Lung (tissue), 10 donors: ENCODE data around the gene SULT1A3. TPM values are rescaled to one million over a fixed set of nuclear protein-coding genes. Genes with fewer than 3 reads are reported as not detected.
"Not testable (repeated sequence)": the region's sequence is repeated elsewhere in the genome, so short reads cannot be mapped to it uniquely, and the experiment has no call there.

Source experiments
- ATAC-seq: fragments of 200-7000 bp; cut with Tn5 transposase; one replicate; pipeline ENCODE4 v1.9.1; 2020; ENCODE audit warnings: moderate number of reproducible peaks; ENCODE audit not compliant: insufficient read depth, low FRiP score
- DNase-seq, 3 donors: peaks; one replicate each; pipeline ENCODE4 v3.0.0-alpha.2; 2013 to 2017
- H3K27ac ChIP-seq, 2 donors: one replicate each; pipeline ENCODE4 v1.5.1; 2013; ENCODE audit warnings: mild to moderate bottlenecking in 2 of 2, moderate library complexity in 2 of 2, control low read depth in 1 of 2, inconsistent platforms in 1 of 2, low read depth in 1 of 2, low read length in 1 of 2
- H3K27me3 ChIP-seq, 3 donors: one replicate each; pipeline ENCODE4 v1.5.1; 2013; ENCODE audit warnings: low read length in 2 of 3; ENCODE audit not compliant: control insufficient read depth in 3 of 3, insufficient read depth in 3 of 3
- H3K36me3 ChIP-seq, 4 donors: one replicate each; pipeline ENCODE4 v1.5.1; 2013; ENCODE audit warnings: low read length in 4 of 4, mild to moderate bottlenecking in 1 of 4, moderate library complexity in 1 of 4; ENCODE audit not compliant: control insufficient read depth in 4 of 4, insufficient read depth in 4 of 4
- H3K4me1 ChIP-seq, 5 donors: one replicate each; pipeline ENCODE4 v1.5.1; 2013; ENCODE audit warnings: low read length in 5 of 5, mild to moderate bottlenecking in 2 of 5, moderate library complexity in 1 of 5; ENCODE audit not compliant: control insufficient read depth in 5 of 5, insufficient read depth in 5 of 5
- H3K4me3 ChIP-seq: one replicate; pipeline ENCODE4 v1.5.1; 2013; ENCODE audit warnings: mild to moderate bottlenecking, control low read depth, moderate library complexity
- H3K9ac ChIP-seq, 2 donors: one replicate each; pipeline ENCODE4 v1.5.1; 2013; ENCODE audit warnings: low read length in 2 of 2, control low read depth in 1 of 2; ENCODE audit not compliant: insufficient read depth in 1 of 2
- H3K9me3 ChIP-seq, 4 donors: one replicate each; pipeline ENCODE4 v1.5.1; 2013; ENCODE audit warnings: low read length in 3 of 4, mild to moderate bottlenecking in 1 of 4, moderate library complexity in 1 of 4; ENCODE audit not compliant: control insufficient read depth in 4 of 4, insufficient read depth in 3 of 4
- WGBS, 2 donors: extraction: QIAGEN DNeasy Blood & Tissue Kit; methylation state at CpG; one replicate each; pipeline ENCODE4 v1.1.7; 2013; 5-methylcytosine and 5-hydroxymethylcytosine counted together
- polyA plus RNA-seq, 2 donors: library from polyadenylated mRNA; stranded (reverse); fragments of 200-250 nt; gene quantifications; one replicate each; pipeline ENCODE4 v1.2.1, GENCODE V29; 2013
- total RNA-seq, 2 donors: library from RNA; depleted of rRNA in 1 of 2; stranded (reverse); fragments of >200 nt in 1 of 2; gene quantifications; one replicate each; pipeline ENCODE4 v1.2.1, GENCODE V29; 2014 to 2021
- donor health status: Bipolar disorder and iron deficiency.
- donor health status: healthy.
- donor health status: DM: yes; HTN: yes; CAD: no.

SULT1A3 gene
- total and polyA plus RNA-seq, 4 donors: 8.3 to 32.8 (median 19.4) TPM

- H3K4me3 ChIP-seq: not testable (repeated sequence)
- peak; percentile 84 for ATAC-seq
- 3 to 4% methylated on average over 16 to 18 of the region's 60 CpGs for WGBS, 2 donors
Observed at GRCh38 chr16:30194172-30194925, 4.7 kb upstream of the SULT1A3 start.

GRCh38 chr16:30197001-30197400 lies 2.1 kb upstream of the SULT1A3 start:
- not testable (repeated sequence) for ATAC-seq, H3K9me3 ChIP-seq, H3K4me3 ChIP-seq, H3K4me1 ChIP-seq, H3K27me3 ChIP-seq, DNase-seq, H3K27ac ChIP-seq, H3K9ac ChIP-seq, H3K36me3 ChIP-seq
- WGBS, 2 donors: 85 to 92% methylated on average over 1 of the region's 2 CpGs

More at GRCh38 chr16:30194172-30194925, 4.7 kb upstream of the SULT1A3 start:
- not testable (repeated sequence) for H3K4me1 ChIP-seq, H3K27me3 ChIP-seq, H3K36me3 ChIP-seq, H3K9me3 ChIP-seq, DNase-seq, H3K9ac ChIP-seq
- peak overlapping the region in 1 of 2 donors; percentile 29 for H3K27ac ChIP-seq

GRCh38 chr16:30199608-30200343 lies 721 bp downstream of the SULT1A3 start:
- DNase-seq: not testable (repeated sequence)

GRCh38 chr16:30205541-30206236 lies 6.6 kb downstream of the SULT1A3 start:
- H3K4me1 ChIP-seq, H3K36me3 ChIP-seq, H3K9me3 ChIP-seq, H3K27me3 ChIP-seq, DNase-seq, H3K9ac ChIP-seq, H3K27ac ChIP-seq: not testable (repeated sequence)
- H3K4me3 ChIP-seq: peak overlapping the region; percentile 26
- 0 to 2% methylated on average over 8 to 20 of the region's 52 CpGs for WGBS, 2 donors
- peak; percentile 36 for ATAC-seq

More at GRCh38 chr16:30199608-30200343, 721 bp downstream of the SULT1A3 start:
- H3K4me3 ChIP-seq, H3K9ac ChIP-seq, H3K27me3 ChIP-seq, H3K9me3 ChIP-seq, H3K27ac ChIP-seq, H3K36me3 ChIP-seq, H3K4me1 ChIP-seq: not testable (repeated sequence)
- WGBS, 2 donors: no CpG with 5 or more reads among the region's 15 CpGs
- ATAC-seq: peak; percentile 32

GRCh38 chr16:30206252-30206651 lies 7.2 kb downstream of the SULT1A3 start:
- not testable (repeated sequence) for DNase-seq, H3K27ac ChIP-seq, H3K27me3 ChIP-seq, H3K4me1 ChIP-seq, H3K9ac ChIP-seq, H3K36me3 ChIP-seq, H3K9me3 ChIP-seq, H3K4me3 ChIP-seq
- peak; percentile 6 for ATAC-seq
- WGBS, 2 donors: no CpG with 5 or more reads among the region's 33 CpGs

GRCh38 chr16:30207063-30207704 lies 8.1 kb downstream of the SULT1A3 start:
- H3K36me3 ChIP-seq, H3K27ac ChIP-seq, H3K9me3 ChIP-seq, H3K4me1 ChIP-seq, DNase-seq, H3K27me3 ChIP-seq, H3K9ac ChIP-seq, H3K4me3 ChIP-seq: not testable (repeated sequence)
- WGBS, 2 donors: 19 to 41% methylated on average over 2 of the region's 9 CpGs
- peak; percentile 66 for ATAC-seq

GRCh38 chr16:30209032-30209431 lies 10.0 kb downstream of the SULT1A3 start:
- H3K36me3 ChIP-seq, ATAC-seq, H3K27ac ChIP-seq, H3K4me1 ChIP-seq, H3K9me3 ChIP-seq, H3K4me3 ChIP-seq, H3K9ac ChIP-seq, DNase-seq, H3K27me3 ChIP-seq: not testable (repeated sequence)
- 3 to 23% methylated on average over 4 of the region's 6 CpGs for WGBS, 2 donors
